ENCODE results near the gene GMPPB. TPM values are rescaled to one million over a fixed set of nuclear protein-coding genes. Genes with fewer than 3 reads are reported as not detected.

Gene GMPPB
- total and polyA plus RNA-seq, 2 of the 8 experiments (the other 6 are each of a cell fraction or from before 2014, with no cell fraction given): 20.9 to 23.9 TPM

DNA sequence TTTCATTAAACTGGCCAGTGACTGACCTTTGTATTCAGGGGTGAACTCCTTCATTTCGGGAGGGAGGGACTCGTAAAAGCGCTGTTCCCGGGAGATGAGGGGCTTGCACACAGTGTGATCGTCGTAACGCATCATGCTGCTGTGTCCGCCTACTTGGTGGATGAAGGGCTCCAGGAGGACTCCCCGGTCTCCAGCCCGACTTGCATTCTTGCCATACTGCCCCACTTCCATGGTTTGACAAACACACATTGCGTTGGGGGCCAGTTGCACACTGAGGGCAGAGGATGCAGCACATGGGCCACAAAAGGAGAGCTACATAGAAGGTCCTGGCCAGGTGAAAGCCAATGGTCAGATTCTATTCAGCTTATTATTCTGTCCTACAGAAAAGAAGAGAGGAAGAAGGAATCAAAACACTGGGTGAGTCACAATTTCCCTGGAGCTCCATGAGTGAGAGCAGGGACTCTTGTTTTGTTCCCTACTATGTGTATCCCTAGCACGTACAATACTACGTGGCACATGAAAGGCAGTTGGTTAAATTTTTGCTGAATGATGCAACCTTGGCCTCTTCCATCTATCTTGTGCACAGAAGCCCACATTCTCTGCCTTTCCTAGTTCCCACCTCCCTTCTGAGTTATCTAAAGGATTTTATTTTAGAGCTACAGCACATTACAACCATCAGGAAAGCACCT is 24.2 kb upstream of the GMPPB start:
- CTCF ChIA-PET (ENCODE audit: partially characterized antibody): interaction anchor here (0.9 to 1.4 kb wide), 4 partner anchors 14 to 176 kb away, joined by 3 to 4 read pairs (median 3); no protein-coding TSS in a partner anchor
- FAIRE-seq (no peak), DNase-seq (ENCODE audit: low read depth in 1 of 2, low spot score in 2 of 2) (no peak)
- no peak overlapping the region for H4K8ac ChIP-seq (ENCODE audit: extremely low read depth, insufficient read depth, low read length)
- H3K9me3 ChIP-seq (ENCODE audit: insufficient read depth in 2 of 2, low read depth in 1 of 2, low read length in 1 of 2): no peaks in the 10 kb centered on the region
- H3K4me2 ChIP-seq (ENCODE audit: insufficient read depth in 1 of 2, low read depth in 2 of 2, low read length in 2 of 2): no peak overlapping the region
- no peak overlapping the region for H4K5ac ChIP-seq (ENCODE audit: insufficient read length, low read depth, low read length)
- peaks cover 0 to 20% of the 10 kb centered on the region in 2 experiments; a peak in 2 of 4 replicates for H3K79me2 ChIP-seq (ENCODE audit: control insufficient read depth in 1 of 2, insufficient read depth in 2 of 2, low read length in 2 of 2)
- 89% methylated on average over 13 of the region's 13 CpGs; no CpG with 5 or more reads in 1 of the 2 experiments for WGBS, 2 experiments (ENCODE audit: extremely low coverage in 1 of 2, insufficient coverage in 1 of 2, insufficient read length in 1 of 2, insufficient replicate concordance in 2 of 2, low coverage in 1 of 2, low lambda C conversion rate in 2 of 2, missing lambda C conversion rate in 1 of 2)
- no peak overlapping the region for H3K4ac ChIP-seq (replicated peaks; ENCODE audit: insufficient read length, low read depth, low read length)
- H3K4me3 ChIP-seq (ENCODE audit: extremely low read depth in 1 of 4, insufficient read depth in 2 of 4, low read depth in 3 of 4, low read length in 4 of 4): no peak overlapping the region
- H3K36me3 ChIP-seq (ENCODE audit: control insufficient read depth in 2 of 4, insufficient read depth in 4 of 4, low read length in 3 of 4): peaks cover 0 to 9% (median 3%) of the 10 kb centered on the region in 4 experiments; a peak in 4 of 8 replicates
- H2BK15ac ChIP-seq (ENCODE audit: low read length): no peak overlapping the region
- peaks cover 5% of the 10 kb centered on the region; the same call in 1 of the 2 replicates for H3K79me1 ChIP-seq (ENCODE audit: low read depth, low read length)
- H4K91ac ChIP-seq (replicated peaks; ENCODE audit: insufficient read length, low read length): no peak overlapping the region
- H2BK20ac ChIP-seq (ENCODE audit: low read length): no peak overlapping the region
- H3K18ac ChIP-seq (ENCODE audit: extremely low read depth, low read length): no peak overlapping the region; the same call in 1 of the 2 replicates
- H3K23ac ChIP-seq (ENCODE audit: insufficient read length): no peak overlapping the region
- H3K9ac ChIP-seq (replicated peaks in 1 of 4; ENCODE audit: extremely low read depth in 1 of 4, low read depth in 3 of 4, low read length in 3 of 4): no peak overlapping the region
- no peaks in the 10 kb centered on the region for H3K4me1 ChIP-seq (replicated peaks in 1 of 4; ENCODE audit: control insufficient read depth in 3 of 4, insufficient read depth in 4 of 4, low read length in 3 of 4)
- H2AFZ ChIP-seq (ENCODE audit: low read length): no peak overlapping the region
- no peak overlapping the region for H3K14ac ChIP-seq (ENCODE audit: insufficient read length)
- H2BK120ac ChIP-seq (replicated peaks; ENCODE audit: low read depth, low read length): no peak overlapping the region
- POLR2A ChIA-PET (ENCODE audit: partially characterized antibody): interaction anchor here (1.0 to 2.2 kb wide), 7 partner anchors 13 to 55 kb away, joined by 3 to 6 read pairs (median 3); partner anchors contain the start of genes AMIGO3, GMPPB and INKA1
- no peaks in the 10 kb centered on the region; the same call in 1 of the 2 replicates for H3K23me2 ChIP-seq (ENCODE audit: low read depth, low read length)
- H2BK12ac ChIP-seq (ENCODE audit: low read depth, low read length): no peak overlapping the region
- no peak overlapping the region for H2BK5ac ChIP-seq (ENCODE audit: low read depth, low read length)
- H3K27me3 ChIP-seq (replicated peaks in 1 of 4; ENCODE audit: control insufficient read depth in 3 of 4, extremely low read depth in 1 of 4, insufficient read depth in 3 of 4, low read length in 3 of 4): no peaks in the 10 kb centered on the region
- H2AK5ac ChIP-seq (ENCODE audit: low read depth, low read length): no peak overlapping the region
- no peak overlapping the region for H3K27ac ChIP-seq (ENCODE audit: low read depth, low read length)
- peaks cover 0 to 8% of the 10 kb centered on the region in 2 experiments for H4K20me1 ChIP-seq (replicated peaks in 1 of 2; ENCODE audit: control insufficient read depth in 1 of 2, insufficient read depth in 2 of 2, low read length in 2 of 2)
- H3K56ac ChIP-seq (replicated peaks; ENCODE audit: insufficient read length, low read depth, low read length): no peak overlapping the region
- TF ChIP-seq CTCF (IDR thresholded peaks at IDR 0.05; ENCODE audit: control extremely low read depth in 1 of 3, insufficient read depth in 1 of 3, low read depth in 1 of 3, low read length in 3 of 3) (no peak), CBX5 (IDR thresholded peaks at IDR 0.05; ENCODE audit: low read depth, low read length) (no peak), POLR2AphosphoS5 (IDR thresholded peaks at IDR 0.05; ENCODE audit: low read depth, low read length) (no peak), ZNF274 (IDR thresholded peaks at IDR 0.05; ENCODE audit: borderline replicate concordance, extremely low read depth, low read length) (no peak), TEAD4 (IDR thresholded peaks at IDR 0.05; ENCODE audit: low read depth, low read length) (no peak), JUND (IDR thresholded peaks at IDR 0.05; ENCODE audit: low read length) (no peak), SIN3A (conservative IDR thresholded peaks at IDR 0.05 in 1 of 2, IDR thresholded peaks at IDR 0.05 in 1 of 2; ENCODE audit: low read depth in 1 of 2, low read length in 2 of 2) (no peak)

All from H1 (cell line).